Measurements from ENCODE around the gene PTPRM. TPM values are rescaled to one million over a fixed set of nuclear protein-coding genes. Genes with fewer than 3 reads are reported as not detected.

Gene PTPRM
- total and polyA plus RNA-seq, 2 donors: 37.3 to 55.6 TPM

DNA sequence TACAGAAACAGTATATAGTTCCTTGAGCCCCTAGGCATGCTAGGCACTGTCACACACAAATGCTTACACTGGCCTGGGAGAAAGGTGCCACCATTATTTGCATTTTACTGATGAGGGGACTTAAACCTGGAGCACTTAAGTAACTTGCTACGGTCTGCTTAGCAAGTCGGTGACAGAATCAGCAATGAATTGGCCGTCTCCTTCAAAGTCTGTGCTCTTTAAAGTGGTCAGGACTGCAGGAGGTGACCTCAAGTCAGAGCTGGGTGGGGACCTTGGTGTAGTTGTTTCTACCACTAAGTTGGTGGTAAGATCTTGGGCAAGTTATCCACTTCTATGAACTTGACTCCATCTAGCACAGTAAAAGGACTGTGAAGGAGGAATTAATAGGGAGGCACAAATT lies 34.8 kb downstream of the PTPRM start:
- no peaks in the 10 kb centered on the region for H3K27me3 ChIP-seq (ENCODE audit: control insufficient read depth in 2 of 2, insufficient read depth in 1 of 2, low read length in 1 of 2)
- 96% methylated on average over 3 of the region's 3 CpGs for WGBS
- no peak overlapping the region for H3K27ac ChIP-seq (ENCODE audit: low read depth in 1 of 2, low read length in 1 of 2)
- no peaks in the 10 kb centered on the region for H3K9me3 ChIP-seq (ENCODE audit: control insufficient read depth in 2 of 2, insufficient read depth in 1 of 2, low read length in 1 of 2)
- DNase-seq (ENCODE audit: low read depth in 6 of 9, low spot score in 9 of 9): no peak
- H3K4me3 ChIP-seq (ENCODE audit: low read length in 2 of 2): no peak overlapping the region
- H3K4me1 ChIP-seq (ENCODE audit: control insufficient read depth in 2 of 2, insufficient read depth in 2 of 2, low read length in 2 of 2): no peaks in the 10 kb centered on the region
- no peaks in the 10 kb centered on the region for H3K36me3 ChIP-seq (ENCODE audit: control insufficient read depth in 2 of 2, insufficient read depth in 2 of 2, low read length in 1 of 2)

DNA sequence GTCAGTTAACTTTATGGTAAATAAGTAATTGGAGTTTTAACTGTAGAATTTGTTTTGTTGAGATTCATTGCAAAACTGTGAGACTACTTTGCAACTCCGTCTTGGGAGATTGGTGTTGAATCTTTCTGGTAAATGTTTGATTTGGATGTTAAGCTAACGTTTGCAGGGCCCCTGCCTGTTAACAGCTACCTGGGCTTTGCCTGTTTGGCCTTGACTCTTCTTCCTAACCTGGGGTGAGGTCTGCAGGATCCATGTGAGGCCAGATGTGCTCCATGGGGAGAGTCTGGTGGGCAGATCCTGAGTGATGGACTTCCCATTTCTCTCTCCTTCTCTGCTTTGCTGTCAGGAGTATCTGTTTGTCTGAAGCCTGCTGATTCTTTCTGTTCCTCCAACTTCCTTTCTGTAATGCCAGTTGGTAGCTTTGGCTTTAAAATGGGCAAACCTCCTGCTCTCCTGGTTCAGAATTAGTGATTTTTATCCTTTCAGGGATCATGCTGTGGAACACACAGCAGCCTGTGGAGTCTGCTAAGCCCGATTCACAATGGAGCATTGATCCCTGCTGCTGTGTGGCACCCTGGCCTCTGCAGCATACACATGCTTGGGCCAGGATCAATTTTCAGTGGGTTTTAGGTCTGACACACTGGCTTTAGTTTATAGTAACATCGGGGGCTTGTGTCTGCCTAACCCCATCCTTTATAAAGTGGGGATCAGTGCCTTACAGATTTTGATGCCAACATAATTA lies 36.3 kb downstream of the PTPRM start:
- 97% methylated on average over 4 of the region's 4 CpGs for WGBS
- Histone ChIP-seq H3K27me3 (ENCODE audit: control insufficient read depth in 2 of 2, insufficient read depth in 1 of 2, low read length in 1 of 2) (no peaks in the 10 kb centered on the region), H3K27ac (ENCODE audit: low read depth in 1 of 2, low read length in 1 of 2) (no peak overlapping the region), H3K4me1 (ENCODE audit: control insufficient read depth in 2 of 2, insufficient read depth in 2 of 2, low read length in 2 of 2) (no peaks in the 10 kb centered on the region), H3K36me3 (ENCODE audit: control insufficient read depth in 2 of 2, insufficient read depth in 2 of 2, low read length in 1 of 2) (no peaks in the 10 kb centered on the region), H3K4me3 (ENCODE audit: low read length in 2 of 2) (no peak overlapping the region), H3K9me3 (ENCODE audit: control insufficient read depth in 2 of 2, insufficient read depth in 1 of 2, low read length in 1 of 2) (no peaks in the 10 kb centered on the region)
- no peak for DNase-seq (ENCODE audit: low read depth in 6 of 9, low spot score in 9 of 9)

DNA sequence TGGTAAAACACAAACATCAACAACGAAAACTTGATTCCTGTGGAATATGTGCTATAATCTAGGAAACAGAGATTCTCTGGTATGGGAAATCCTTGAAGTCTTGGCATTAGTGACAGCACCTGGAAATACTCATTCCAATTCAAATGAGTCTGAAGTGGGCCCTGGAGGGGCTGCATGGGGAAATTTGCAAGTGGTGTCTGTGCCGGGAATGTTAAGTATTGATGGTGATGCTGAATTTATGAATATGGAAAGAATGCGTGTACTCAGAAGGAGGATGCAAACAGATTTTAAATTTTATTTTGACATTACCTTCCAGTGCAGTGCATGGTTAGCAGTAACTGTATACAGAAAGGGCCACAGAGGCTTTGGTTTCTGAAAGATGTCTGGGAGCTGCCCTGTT lies 37.2 kb downstream of the PTPRM start:
- Histone ChIP-seq H3K27ac (ENCODE audit: low read depth in 1 of 2, low read length in 1 of 2) (no peak overlapping the region), H3K27me3 (ENCODE audit: control insufficient read depth in 2 of 2, insufficient read depth in 1 of 2, low read length in 1 of 2) (no peaks in the 10 kb centered on the region), H3K9me3 (ENCODE audit: control insufficient read depth in 2 of 2, insufficient read depth in 1 of 2, low read length in 1 of 2) (no peaks in the 10 kb centered on the region), H3K4me3 (ENCODE audit: low read length in 2 of 2) (no peak overlapping the region), H3K4me1 (ENCODE audit: control insufficient read depth in 2 of 2, insufficient read depth in 2 of 2, low read length in 2 of 2) (no peaks in the 10 kb centered on the region), H3K36me3 (ENCODE audit: control insufficient read depth in 2 of 2, insufficient read depth in 2 of 2, low read length in 1 of 2) (no peaks in the 10 kb centered on the region)
- no peak for DNase-seq (ENCODE audit: low read depth in 6 of 9, low spot score in 9 of 9)
- WGBS: 98% methylated on average over 3 of the region's 3 CpGs

DNA sequence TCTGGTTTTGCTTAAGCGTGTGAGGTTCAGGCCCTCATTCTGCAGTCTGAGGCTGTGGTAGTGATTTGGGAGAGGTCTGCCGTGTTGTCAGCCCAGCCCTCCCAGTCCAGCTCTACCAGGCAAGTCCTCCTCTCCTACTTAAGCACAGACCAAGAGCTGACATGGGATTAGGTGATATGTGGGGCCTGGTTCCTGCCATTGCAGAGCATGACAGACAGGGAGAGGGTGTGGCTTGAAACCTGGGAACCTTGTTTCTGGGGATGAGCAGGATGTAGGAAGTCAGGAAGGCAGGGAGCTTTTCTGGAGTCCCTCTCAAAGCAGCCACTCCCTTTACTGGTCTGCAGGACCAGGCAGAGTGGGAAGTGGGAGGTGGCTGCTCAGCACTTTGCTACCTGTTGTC lies 38.6 kb downstream of the PTPRM start:
- no peaks in the 10 kb centered on the region for H3K36me3 ChIP-seq (ENCODE audit: control insufficient read depth in 2 of 2, insufficient read depth in 2 of 2, low read length in 1 of 2)
- no peaks in the 10 kb centered on the region for H3K4me1 ChIP-seq (ENCODE audit: control insufficient read depth in 2 of 2, insufficient read depth in 2 of 2, low read length in 2 of 2)
- H3K4me3 ChIP-seq (ENCODE audit: low read length in 2 of 2): no peak overlapping the region
- no peaks in the 10 kb centered on the region for H3K27me3 ChIP-seq (ENCODE audit: control insufficient read depth in 2 of 2, insufficient read depth in 1 of 2, low read length in 1 of 2)
- 97% methylated on average over 2 of the region's 2 CpGs for WGBS
- H3K27ac ChIP-seq (ENCODE audit: low read depth in 1 of 2, low read length in 1 of 2): no peak overlapping the region
- no peak for DNase-seq (ENCODE audit: low read depth in 6 of 9, low spot score in 9 of 9)
- H3K9me3 ChIP-seq (ENCODE audit: control insufficient read depth in 2 of 2, insufficient read depth in 1 of 2, low read length in 1 of 2): no peaks in the 10 kb centered on the region

DNA sequence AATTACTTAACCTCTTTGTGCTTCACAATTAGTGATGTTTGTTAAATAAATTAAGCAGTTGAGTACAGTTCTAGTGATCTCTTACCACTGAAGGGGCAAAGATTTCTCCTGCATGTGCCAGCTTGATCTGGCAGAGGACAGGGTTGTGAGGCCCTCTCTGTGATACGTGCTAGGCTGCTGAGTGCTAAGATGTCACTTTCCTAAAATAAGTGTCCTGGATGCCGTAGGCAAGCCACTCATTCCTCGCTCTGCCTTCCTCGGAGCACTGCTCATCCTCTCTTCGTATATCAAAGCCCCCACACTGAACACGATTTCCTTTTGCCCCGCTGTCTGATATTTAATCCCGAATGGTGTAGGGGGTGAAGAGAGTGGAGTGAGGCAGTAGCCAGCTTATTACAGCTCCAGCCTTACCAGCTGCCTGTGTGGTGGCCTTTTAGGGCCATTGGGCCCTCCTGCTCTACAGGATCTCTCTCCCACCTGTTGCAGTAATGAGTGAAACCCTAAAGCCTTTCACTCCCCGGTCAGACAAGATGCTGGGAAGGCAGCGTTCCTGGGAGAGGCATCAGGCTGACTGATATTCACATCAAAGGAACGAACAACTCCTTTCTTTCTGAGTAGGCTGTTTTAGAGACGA lies 40.5 kb downstream of the PTPRM start:
- Histone ChIP-seq H3K27me3 (ENCODE audit: control insufficient read depth in 2 of 2, insufficient read depth in 1 of 2, low read length in 1 of 2) (no peaks in the 10 kb centered on the region), H3K9me3 (ENCODE audit: control insufficient read depth in 2 of 2, insufficient read depth in 1 of 2, low read length in 1 of 2) (no peaks in the 10 kb centered on the region), H3K36me3 (ENCODE audit: control insufficient read depth in 2 of 2, insufficient read depth in 2 of 2, low read length in 1 of 2) (no peaks in the 10 kb centered on the region), H3K27ac (ENCODE audit: low read depth in 1 of 2, low read length in 1 of 2) (no peak overlapping the region), H3K4me1 (ENCODE audit: control insufficient read depth in 2 of 2, insufficient read depth in 2 of 2, low read length in 2 of 2) (no peaks in the 10 kb centered on the region), H3K4me3 (ENCODE audit: low read length in 2 of 2) (no peak overlapping the region)
- 96% methylated on average over 12 of the region's 12 CpGs for WGBS
- DNase-seq (ENCODE audit: low read depth in 6 of 9, low spot score in 9 of 9): no peak

DNA sequence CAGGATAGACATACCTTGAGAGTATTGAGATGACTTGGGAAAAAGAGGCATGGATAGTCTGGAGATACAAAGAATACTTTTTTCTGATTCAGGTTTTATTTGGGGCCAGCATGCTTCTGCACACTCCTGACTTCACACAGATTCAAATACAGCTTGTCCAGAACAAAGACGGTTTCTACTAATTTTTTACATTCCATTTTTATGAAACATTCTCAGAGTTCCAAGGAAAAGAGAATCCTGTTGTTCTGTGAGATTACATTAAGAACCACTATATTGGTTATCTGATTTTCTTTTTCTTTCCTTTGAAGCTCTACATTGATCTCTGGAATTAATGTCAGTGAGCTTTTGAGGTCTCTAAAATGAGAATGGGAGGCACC lies 41.0 kb downstream of the PTPRM start:
- Histone ChIP-seq H3K36me3 (ENCODE audit: control insufficient read depth in 2 of 2, insufficient read depth in 2 of 2, low read length in 1 of 2) (no peaks in the 10 kb centered on the region), H3K27ac (ENCODE audit: low read depth in 1 of 2, low read length in 1 of 2) (no peak overlapping the region), H3K27me3 (ENCODE audit: control insufficient read depth in 2 of 2, insufficient read depth in 1 of 2, low read length in 1 of 2) (no peaks in the 10 kb centered on the region), H3K4me3 (ENCODE audit: low read length in 2 of 2) (no peak overlapping the region), H3K4me1 (ENCODE audit: control insufficient read depth in 2 of 2, insufficient read depth in 2 of 2, low read length in 2 of 2) (no peaks in the 10 kb centered on the region), H3K9me3 (ENCODE audit: control insufficient read depth in 2 of 2, insufficient read depth in 1 of 2, low read length in 1 of 2) (no peaks in the 10 kb centered on the region)
- 93% methylated on average over 1 of the region's 1 CpG for WGBS
- no peak for DNase-seq (ENCODE audit: low read depth in 6 of 9, low spot score in 9 of 9)

DNA sequence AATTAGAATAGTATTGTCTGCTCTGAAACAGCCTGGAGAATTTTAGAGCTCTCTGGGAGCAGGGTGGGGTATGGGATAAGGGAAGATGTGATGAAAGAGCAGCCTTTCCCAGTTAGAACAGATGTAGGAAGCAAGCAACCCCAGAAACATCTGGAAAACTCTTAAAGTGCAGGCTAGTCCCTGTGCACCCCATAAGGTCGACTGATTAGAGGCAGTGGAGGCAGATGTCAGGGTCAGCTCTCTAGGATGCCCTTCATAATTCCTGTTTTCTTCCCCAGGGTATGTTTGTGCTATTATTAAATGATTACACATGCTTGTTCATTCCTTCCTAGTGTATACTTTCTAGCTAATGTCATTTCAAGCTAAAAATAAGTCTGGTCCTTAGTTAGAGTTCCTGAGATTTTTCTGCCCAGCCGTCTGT lies 41.7 kb downstream of the PTPRM start:
- 86% methylated on average over 2 of the region's 2 CpGs for WGBS
- Histone ChIP-seq H3K27me3 (ENCODE audit: control insufficient read depth in 2 of 2, insufficient read depth in 1 of 2, low read length in 1 of 2) (no peaks in the 10 kb centered on the region), H3K9me3 (ENCODE audit: control insufficient read depth in 2 of 2, insufficient read depth in 1 of 2, low read length in 1 of 2) (no peaks in the 10 kb centered on the region), H3K36me3 (ENCODE audit: control insufficient read depth in 2 of 2, insufficient read depth in 2 of 2, low read length in 1 of 2) (no peaks in the 10 kb centered on the region), H3K4me1 (ENCODE audit: control insufficient read depth in 2 of 2, insufficient read depth in 2 of 2, low read length in 2 of 2) (no peaks in the 10 kb centered on the region), H3K27ac (ENCODE audit: low read depth in 1 of 2, low read length in 1 of 2) (no peak overlapping the region), H3K4me3 (ENCODE audit: low read length in 2 of 2) (no peak overlapping the region)
- DNase-seq (ENCODE audit: low read depth in 6 of 9, low spot score in 9 of 9): no peak

DNA sequence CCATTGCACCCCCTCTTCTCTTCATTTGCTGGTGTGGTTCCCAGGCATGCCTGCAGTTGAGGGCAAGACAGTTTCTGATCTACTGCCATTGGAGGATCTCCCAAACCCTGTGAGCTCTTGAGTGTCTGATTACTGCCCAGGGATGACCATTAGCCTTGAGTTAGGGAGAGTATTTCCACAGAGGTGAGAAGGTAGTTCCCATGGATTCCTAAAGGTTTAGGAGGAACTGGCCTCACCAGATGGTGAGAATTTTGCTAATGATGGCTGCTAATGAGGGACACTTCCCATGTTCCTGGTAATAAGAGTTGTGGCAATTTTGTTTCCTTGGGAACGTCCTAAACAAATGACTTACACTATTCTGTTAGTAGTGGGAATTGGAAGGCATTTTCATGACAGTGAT lies 42.5 kb downstream of the PTPRM start:
- Histone ChIP-seq H3K27me3 (ENCODE audit: control insufficient read depth in 2 of 2, insufficient read depth in 1 of 2, low read length in 1 of 2) (no peaks in the 10 kb centered on the region), H3K4me1 (ENCODE audit: control insufficient read depth in 2 of 2, insufficient read depth in 2 of 2, low read length in 2 of 2) (no peaks in the 10 kb centered on the region), H3K27ac (ENCODE audit: low read depth in 1 of 2, low read length in 1 of 2) (no peak overlapping the region), H3K4me3 (ENCODE audit: low read length in 2 of 2) (no peak overlapping the region), H3K36me3 (ENCODE audit: control insufficient read depth in 2 of 2, insufficient read depth in 2 of 2, low read length in 1 of 2) (no peaks in the 10 kb centered on the region), H3K9me3 (ENCODE audit: control insufficient read depth in 2 of 2, insufficient read depth in 1 of 2, low read length in 1 of 2) (no peaks in the 10 kb centered on the region)
- no peak for DNase-seq (ENCODE audit: low read depth in 6 of 9, low spot score in 9 of 9)
- WGBS: 94% methylated on average over 1 of the region's 1 CpG

DNA sequence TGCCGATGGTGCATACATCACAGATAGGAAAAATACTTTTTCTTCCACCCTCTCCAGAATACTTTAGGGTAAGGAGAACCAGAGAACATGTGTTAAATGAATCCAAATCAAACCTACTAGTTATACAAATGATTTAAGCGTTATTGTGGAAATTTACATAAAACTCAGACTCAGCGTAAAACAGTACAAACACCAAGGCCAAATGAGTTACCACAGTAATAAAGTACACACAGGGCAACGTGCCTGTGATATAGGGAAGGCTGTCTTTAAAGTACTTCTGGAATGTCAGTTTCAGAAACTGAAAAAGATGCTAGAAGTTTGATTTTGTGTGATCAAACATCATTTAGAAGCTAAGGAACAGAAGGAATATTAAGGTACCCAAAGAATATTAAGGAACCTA lies 46.9 kb downstream of the PTPRM start:
- H3K9me3 ChIP-seq (ENCODE audit: control insufficient read depth in 2 of 2, insufficient read depth in 1 of 2, low read length in 1 of 2): no peaks in the 10 kb centered on the region
- no peaks in the 10 kb centered on the region for H3K4me1 ChIP-seq (ENCODE audit: control insufficient read depth in 2 of 2, insufficient read depth in 2 of 2, low read length in 2 of 2)
- H3K36me3 ChIP-seq (ENCODE audit: control insufficient read depth in 2 of 2, insufficient read depth in 2 of 2, low read length in 1 of 2): no peaks in the 10 kb centered on the region
- H3K27ac ChIP-seq (ENCODE audit: low read depth in 1 of 2, low read length in 1 of 2): no peak overlapping the region
- no peaks in the 10 kb centered on the region for H3K27me3 ChIP-seq (ENCODE audit: control insufficient read depth in 2 of 2, insufficient read depth in 1 of 2, low read length in 1 of 2)
- 96% methylated on average over 4 of the region's 4 CpGs for WGBS
- DNase-seq (ENCODE audit: low read depth in 6 of 9, low spot score in 9 of 9): no peak
- no peak overlapping the region for H3K4me3 ChIP-seq (ENCODE audit: low read length in 2 of 2)
